HFF-Myc (cell line): ENCODE measurements around the gene GALNT2.

Source experiments
- DNase-seq: peaks from one replicate; pipeline ENCODE4 v3.0.0-alpha.2; 2011; ENCODE audit warnings: low read depth; ENCODE audit errors: extremely low read depth
- H3K4me3 ChIP-seq: replicated peaks from 2 replicates; pipeline ENCODE4 v1.5.1; 2011; ENCODE audit warnings: low read depth, mild to moderate bottlenecking, control low read depth, low read length
- CTCF ChIP-seq: IDR thresholded peaks from 2 replicates; pipeline ENCODE4 v1.5.1; 2012; ENCODE audit warnings: mild to moderate bottlenecking, low read depth, low read length, control low read depth; ENCODE audit errors: missing control alignments

Gene GALNT2

GRCh38 chr1:230165536-230165935, 98.5 kb downstream of the GALNT2 start:
- no peak overlapping the region for H3K4me3 ChIP-seq
- DNase-seq = no peak
- TF ChIP-seq CTCF = no peak

- no peak for DNase-seq
- H3K4me3 ChIP-seq = no peak overlapping the region
- TF ChIP-seq CTCF = no peak
These were observed 99.5 kb downstream of the GALNT2 start for GRCh38 chr1:230166366-230167132.

GRCh38 chr1:230167419-230167852, 100.4 kb downstream of the GALNT2 start:
- peak; percentile 27 for DNase-seq
- no peak overlapping the region for H3K4me3 ChIP-seq
- TF ChIP-seq CTCF = peak; percentile 68

- no peak overlapping the region for H3K4me3 ChIP-seq
- TF ChIP-seq CTCF = no peak
- no peak for DNase-seq
These were observed 102.6 kb downstream of the GALNT2 start for GRCh38 chr1:230169454-230170152.

GRCh38 chr1:230170153-230170547, 103.1 kb downstream of the GALNT2 start:
- no peak for TF ChIP-seq CTCF
- H3K4me3 ChIP-seq = no peak overlapping the region
- DNase-seq = no peak

- TF ChIP-seq CTCF = no peak
- no peak overlapping the region for H3K4me3 ChIP-seq
- no peak for DNase-seq
These were observed 103.6 kb downstream of the GALNT2 start for GRCh38 chr1:230170622-230171021.
